Myocyte (in vitro differentiated cells): ENCODE results near the gene TBRG1. TPM values are rescaled to one million over a fixed set of nuclear protein-coding genes. Genes with fewer than 3 reads are reported as not detected.

ENCODE experiments used
- DNase-seq: peaks from one replicate; pipeline ENCODE4 v3.0.0-alpha.2; 2012; ENCODE audit warnings: low read depth
- total RNA-seq: library from RNA; depleted of rRNA; stranded (reverse); fragments of >200 nt; gene quantifications from 2 replicates; pipeline ENCODE4 v1.2.3, GENCODE V29; 2014

The TBRG1 gene
- total RNA-seq, 1 donor from 2014 or later, result 21.7 TPM

- no peak for DNase-seq
Observed at GRCh38 chr11:124658986-124659385, 36.3 kb downstream of the TBRG1 start.

GRCh38 chr11:124661553-124661952 lies 38.9 kb downstream of the TBRG1 start:
- DNase-seq, result no peak

- no peak for DNase-seq
Observed at GRCh38 chr11:124662106-124662505, 39.4 kb downstream of the TBRG1 start.

- DNase-seq, result peak; percentile 42
Observed at GRCh38 chr11:124663861-124664260, 41.2 kb downstream of the TBRG1 start.

- no peak for DNase-seq
Observed at GRCh38 chr11:124667601-124668000, 44.9 kb downstream of the TBRG1 start.

GRCh38 chr11:124669193-124669592 lies 46.5 kb downstream of the TBRG1 start:
- peak; percentile 49 for DNase-seq

GRCh38 chr11:124670732-124671131 lies 48.1 kb downstream of the TBRG1 start:
- no peak for DNase-seq

- DNase-seq, result no peak
Observed at GRCh38 chr11:124672536-124673215, 50.0 kb downstream of the TBRG1 start.

- peak; percentile 96 for DNase-seq
Observed at GRCh38 chr11:124673333-124674167, 50.9 kb downstream of the TBRG1 start, which contains the start of the genes SIAE and SPA17. Gene SIAE, minus strand, starts transcription at chr11:124673739. Its CDS starts 31 bp downstream, at chr11:124673708. Gene SPA17, plus strand, starts transcription at chr11:124673904. Its CDS starts 1,361 bp downstream, at chr11:124675265.

- DNase-seq, result no peak
Observed at GRCh38 chr11:124674168-124674517, 51.5 kb downstream of the TBRG1 start.

- DNase-seq, result no peak
Observed at GRCh38 chr11:124674571-124674970, 51.9 kb downstream of the TBRG1 start.

GRCh38 chr11:124676386-124676785 lies 53.7 kb downstream of the TBRG1 start:
- DNase-seq, result no peak

GRCh38 chr11:124678416-124678815 lies 55.8 kb downstream of the TBRG1 start:
- no peak for DNase-seq

GRCh38 chr11:124681421-124681820 lies 58.8 kb downstream of the TBRG1 start:
- no peak for DNase-seq

GRCh38 chr11:124682443-124682842 lies 59.8 kb downstream of the TBRG1 start:
- DNase-seq, result no peak

Other genes with a start within 250 kb of the TBRG1 start
- not detected in 2 replicates for gene OR8B2, start 238.4 kb upstream of the TBRG1 start, total RNA-seq
- not detected in 2 replicates for gene OR8B3, start 223.8 kb upstream of the TBRG1 start, total RNA-seq
- gene OR8B4, start 198.0 kb upstream of the TBRG1 start, total RNA-seq, result not detected in 2 replicates
- gene OR8B8, start 177.2 kb upstream of the TBRG1 start, total RNA-seq, result not detected in 2 replicates
- not detected in 2 replicates for gene OR8B12, start 79.2 kb upstream of the TBRG1 start, total RNA-seq
- gene OR8A1, start 52.9 kb upstream of the TBRG1 start, total RNA-seq, result not detected in 2 replicates
- not detected in 2 replicates for gene PANX3, start 11.4 kb upstream of the TBRG1 start, total RNA-seq
- gene SIAE, start 50.9 kb downstream of the TBRG1 start, total RNA-seq, result 14.4 and 14.8 TPM in 2 replicates
- 4.6 and 7.7 TPM in 2 replicates for gene SPA17, start 51.0 kb downstream of the TBRG1 start, total RNA-seq
- not detected in 2 replicates for gene NRGN, start 117.1 kb downstream of the TBRG1 start, total RNA-seq
- gene VSIG2, start 129.4 kb downstream of the TBRG1 start, total RNA-seq, result not detected in 2 replicates
- 0.08 and 0.26 TPM in 2 replicates for gene ESAM, start 139.4 kb downstream of the TBRG1 start, total RNA-seq
- 5.7 and 6.7 TPM in 2 replicates for gene MSANTD2, start 177.5 kb downstream of the TBRG1 start, total RNA-seq
- gene ROBO3, start 242.6 kb downstream of the TBRG1 start, total RNA-seq, result 14.1 and 17.0 TPM in 2 replicates